GM12872 (cell line): ENCODE measurements around the gene DCP2.

Experiments
- CTCF ChIP-seq: IDR thresholded peaks from 3 replicates; pipeline ENCODE4 v1.5.1; 2011; ENCODE audit warnings: low read depth, mild to moderate bottlenecking, low read length, moderate library complexity; ENCODE audit not compliant: insufficient read depth

DCP2 gene

GRCh38 chr5:113050721-113051382 is 74.3 kb downstream of the DCP2 start:
- no peak for TF ChIP-seq CTCF

- TF ChIP-seq CTCF = no peak
Measured at GRCh38 chr5:113052041-113052795, 75.6 kb downstream of the DCP2 start.

GRCh38 chr5:113053511-113053995 is 77.0 kb downstream of the DCP2 start:
- TF ChIP-seq CTCF = no peak

GRCh38 chr5:113054899-113055298 is 78.3 kb downstream of the DCP2 start:
- no peak for TF ChIP-seq CTCF

GRCh38 chr5:113056988-113057387 is 80.4 kb downstream of the DCP2 start:
- TF ChIP-seq CTCF = no peak

- TF ChIP-seq CTCF = no peak
Measured at GRCh38 chr5:113057557-113057984, 81.0 kb downstream of the DCP2 start.

GRCh38 chr5:113058269-113058668 is 81.7 kb downstream of the DCP2 start:
- no peak for TF ChIP-seq CTCF
